WTC11 (cell line): Measurements from ENCODE around the gene SLC2A9.

Experiments
- CTCF ChIP-seq: fragments of 200-600 bp; IDR thresholded peaks from 2 replicates; pipeline ENCODE4 v1.8.0; 2022; ENCODE audit warnings: antibody characterized with exemption
- JUN ChIP-seq: sonication (generic); formaldehyde crosslinking; IDR thresholded peaks from 2 replicates; pipeline ENCODE4 v1.8.0; 2023; ENCODE audit warnings: mild to moderate bottlenecking, missing genetic modification reagents
- ZNF263 ChIP-seq: sonication (generic); formaldehyde crosslinking; IDR thresholded peaks from 2 replicates; pipeline ENCODE4 v1.8.1; 2022; ENCODE audit warnings: low read depth, mild to moderate bottlenecking, moderate library complexity, missing genetic modification reagents

GRCh38 chr4:10035130-10035529 lies 13.8 kb upstream of the SLC2A9 start:
- TF ChIP-seq CTCF: no peak
- TF ChIP-seq ZNF263 (CRISPR knock-in tag): no peak
- no peak for TF ChIP-seq JUN
